Measurements from ENCODE around the gene STRN4. TPM values are rescaled to one million over a fixed set of nuclear protein-coding genes. Genes with fewer than 3 reads are reported as not detected.
A peak's percentile ranks its signal among the peaks of the same experiment; 100 is the strongest.

Gene STRN4
- total RNA-seq, 1 donor from 2014 or later = 24.1 TPM

- ATAC-seq (peak; percentile 52), DNase-seq (ENCODE audit: low spot score) (no peak)
These were observed 68.0 kb downstream of the STRN4 start for GRCh38 chr19:46678110-46678732.

DNA sequence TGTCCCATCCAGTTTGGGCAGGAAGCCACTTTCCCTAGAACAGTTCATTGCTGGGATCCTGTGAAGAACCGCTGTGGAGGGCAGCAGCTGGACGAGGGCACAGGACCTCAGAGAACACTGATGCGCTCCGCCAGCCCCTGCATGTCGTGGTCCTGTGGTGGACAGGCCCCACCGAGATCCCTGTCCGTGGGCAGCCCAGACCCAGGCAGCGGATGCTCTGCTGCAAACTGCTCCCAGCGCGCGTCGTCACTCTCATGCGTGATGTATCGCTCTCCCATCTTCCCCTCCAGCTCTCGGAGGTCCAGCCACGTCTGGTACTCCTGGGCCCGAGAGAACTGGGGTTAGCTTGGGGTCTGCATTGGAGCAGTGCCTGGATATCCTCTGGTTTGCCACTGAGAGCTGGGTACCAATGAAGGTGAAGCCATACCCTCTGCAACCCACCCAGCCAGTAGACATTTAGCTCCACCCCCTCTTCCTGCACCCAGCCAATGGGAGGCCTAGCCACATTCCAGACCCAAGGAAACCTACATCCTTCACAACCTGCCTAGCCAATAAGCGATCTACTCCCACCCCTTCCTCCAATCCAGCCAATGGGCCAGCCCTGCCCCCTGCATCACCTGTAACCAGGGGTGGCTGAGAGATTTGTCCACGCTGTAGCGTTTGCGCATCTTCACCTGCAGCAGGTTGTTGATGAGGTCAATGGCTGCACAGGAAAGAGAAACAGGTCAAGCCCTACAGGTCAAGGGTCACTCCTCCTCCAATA is 71.7 kb downstream of the STRN4 start:
- ATAC-seq (no peak), DNase-seq (ENCODE audit: low spot score) (no peak)

GRCh38 chr19:46670813-46671212 is 75.4 kb downstream of the STRN4 start:
- no peak for DNase-seq (ENCODE audit: low spot score)
- ATAC-seq = no peak

Other genes with a start within 250 kb of the STRN4 start
- gene CALM3, start 145.1 kb downstream of the STRN4 start, total RNA-seq = 89.6 TPM
- gene PTGIR, start 121.4 kb downstream of the STRN4 start, total RNA-seq = 3.0 TPM
- gene GNG8, start 110.2 kb downstream of the STRN4 start, total RNA-seq = not detected
- gene DACT3, start 85.3 kb downstream of the STRN4 start, total RNA-seq = 1.2 TPM
- gene PRKD2, start 29.3 kb downstream of the STRN4 start, total RNA-seq = 13.7 TPM
- 6.6 TPM for gene FKRP, start 393 bp downstream of the STRN4 start, total RNA-seq
- gene SLC1A5, start 42.1 kb upstream of the STRN4 start, total RNA-seq = 3.8 TPM
- 89.1 TPM for gene AP2S1, start 104.4 kb upstream of the STRN4 start, total RNA-seq
- gene ARHGAP35, start 114.5 kb upstream of the STRN4 start, total RNA-seq = 56.9 TPM